Esophagus squamous epithelium (tissue), 5 donors: ENCODE measurements around the gene FSTL4. TPM values are rescaled to one million over a fixed set of nuclear protein-coding genes. Genes with fewer than 3 reads are reported as not detected.

ENCODE experiments used
- DNase-seq: peaks from one replicate; lab custom pipeline; 2025; lab: John Stamatoyannopoulos, UW
- H3K27ac ChIP-seq, 4 donors: fragments of 200-600 bp; sonication (generic); one replicate each; pipeline ENCODE4 v1.5.1; 2016 to 2019; ENCODE audit warnings: mild to moderate bottlenecking in 1 of 4
- H3K27me3 ChIP-seq, 4 donors: fragments of 200-600 bp; sonication (generic); 1 replicate in 3 of 4; 2 replicates in 1 of 4; pipeline versions ENCODE4 v1.5.1 to v1.6.0; 2017 to 2021; ENCODE audit warnings: antibody characterized with exemption in 1 of 4
- H3K36me3 ChIP-seq, 3 donors: fragments of 200-600 bp; sonication (generic); one replicate each; pipeline ENCODE4 v1.5.1; 2016 to 2019
- H3K4me1 ChIP-seq, 3 donors: fragments of 200-600 bp; sonication (generic); one replicate each; pipeline ENCODE4 v1.5.1; 2017 to 2019
- H3K4me3 ChIP-seq, 4 donors: fragments of 200-600 bp; sonication (generic); 1 replicate in 3 of 4; 2 replicates in 1 of 4; pipeline ENCODE4 v1.5.1; 2016 to 2019; ENCODE audit warnings: mild to moderate bottlenecking in 2 of 4, moderate library complexity in 1 of 4
- H3K9me3 ChIP-seq, 3 donors: fragments of 200-600 bp; sonication (generic); one replicate each; pipeline ENCODE4 v1.5.1; 2016 to 2019
- CTCF ChIP-seq, 6 experiments: fragments of 450-650 bp in 4 of 6; fragments of 200-600 bp in 2 of 6; sonication (generic) in 2 of 6; IDR thresholded peaks; one replicate each; pipeline ENCODE4 v1.5.1; 2016 to 2019; ENCODE audit warnings: antibody characterized with exemption in 6 of 6, mild to moderate bottlenecking in 4 of 6, moderate library complexity in 4 of 6
- POLR2A ChIP-seq, 4 donors: fragments of 450-650 bp; IDR thresholded peaks; one replicate each; pipeline ENCODE4 v1.6.1; 2017; ENCODE audit warnings: antibody characterized with exemption in 4 of 4, mild to moderate bottlenecking in 4 of 4, moderate library complexity in 3 of 4
- WGBS, 2 donors: methylation state at CpG; one replicate each; pipeline ENCODE4 v1.1.5; 2018; 5-methylcytosine and 5-hydroxymethylcytosine counted together
- intact Hi-C: fragments of 100-400 bp; cut with DNase I; formaldehyde crosslinking; loops from one replicate; pipeline ENCODE4 v1.15.0; 2022
- total RNA-seq, 4 donors: library from RNA; depleted of rRNA; stranded (reverse); fragments of >200 nt; gene quantifications; one replicate each; pipeline ENCODE4 v1.1.0, GENCODE V29; 2016
- donor health status: DM: yes; HTN: yes; CAD: no.

The FSTL4 gene
- total RNA-seq, 4 donors from 2014 or later = 0.53 to 4.1 (median 1.4) TPM

- Histone ChIP-seq H3K4me1 (peaks cover 0 to 12% (median 4%) of the 10 kb centered on the region in 3 donors), H3K27me3 (no peaks in the 10 kb centered on the region), H3K36me3 (no peaks in the 10 kb centered on the region), H3K9me3 (no peaks in the 10 kb centered on the region), H3K27ac (no peak overlapping the region), H3K4me3 (no peak overlapping the region)
- intact Hi-C loops = no loop called here
- WGBS, 2 donors = 65 to 79% methylated on average over 4 of the region's 4 CpGs
- TF ChIP-seq POLR2A (IDR thresholded peaks at IDR 0.05) = no peak
- no peak for TF ChIP-seq CTCF (IDR thresholded peaks at IDR 0.05)
- DNase-seq = no peak
Observed at GRCh38 chr5:133653760-133654049, 41.4 kb upstream of the FSTL4 start.

- H3K9me3 ChIP-seq = no peaks in the 10 kb centered on the region
- intact Hi-C loops = no loop called here
- WGBS, 2 donors = 29 to 42% methylated on average over 4 to 9 of the region's 9 CpGs
- H3K36me3 ChIP-seq = no peaks in the 10 kb centered on the region
- no peaks in the 10 kb centered on the region for H3K27me3 ChIP-seq
- TF ChIP-seq POLR2A (IDR thresholded peaks at IDR 0.05) (no peak), CTCF (IDR thresholded peaks at IDR 0.05) (peak in 2 of 6 experiments; percentile 12 to 29)
- peak overlapping the region in 1 of 4 donors; percentile 10 for H3K27ac ChIP-seq
- H3K4me3 ChIP-seq = no peak overlapping the region
- DNase-seq = no peak
- H3K4me1 ChIP-seq = peaks cover 0 to 12% (median 4%) of the 10 kb centered on the region in 3 donors
Observed at GRCh38 chr5:133652951-133653759, 40.8 kb upstream of the FSTL4 start.

GRCh38 chr5:133644000-133644865 is 31.9 kb upstream of the FSTL4 start:
- H3K9me3 ChIP-seq = no peaks in the 10 kb centered on the region
- intact Hi-C loops = no loop called here
- DNase-seq = no peak
- H3K27me3 ChIP-seq = peaks cover 0 to 8% (median 0%) of the 10 kb centered on the region in 4 donors
- 77 to 85% methylated on average over 4 to 8 of the region's 8 CpGs for WGBS, 2 donors
- H3K4me3 ChIP-seq = no peak overlapping the region
- no peaks in the 10 kb centered on the region for H3K4me1 ChIP-seq
- H3K36me3 ChIP-seq = no peaks in the 10 kb centered on the region
- no peak overlapping the region for H3K27ac ChIP-seq
- no peak for TF ChIP-seq CTCF (IDR thresholded peaks at IDR 0.05)
- TF ChIP-seq POLR2A (IDR thresholded peaks at IDR 0.05) = no peak

- no peak for DNase-seq
- TF ChIP-seq CTCF (IDR thresholded peaks at IDR 0.05) (no peak), POLR2A (IDR thresholded peaks at IDR 0.05) (no peak)
- peaks cover 0 to 8% (median 0%) of the 10 kb centered on the region in 4 donors for H3K27me3 ChIP-seq
- intact Hi-C loops = no loop called here
- no peaks in the 10 kb centered on the region for H3K4me1 ChIP-seq
- no peak overlapping the region for H3K4me3 ChIP-seq
- H3K27ac ChIP-seq = no peak overlapping the region
- WGBS, 2 donors = 78 to 90% methylated on average over 3 to 4 of the region's 4 CpGs
- no peaks in the 10 kb centered on the region for H3K9me3 ChIP-seq
- no peaks in the 10 kb centered on the region for H3K36me3 ChIP-seq
Observed at GRCh38 chr5:133643365-133643764, 31.0 kb upstream of the FSTL4 start.
